Stomach (tissue), 4 donors: Measurements from ENCODE around the gene GJB1.

ENCODE experiments used
- CTCF ChIP-seq, 7 experiments: fragments of 450-650 bp in 4 of 7; fragments of 200-600 bp in 3 of 7; sonication (generic) in 3 of 7; IDR thresholded peaks; one replicate each; pipeline ENCODE4 v1.5.1; 2016 to 2019; ENCODE audit warnings: antibody characterized with exemption in 7 of 7, control low read depth in 2 of 7, mild to moderate bottlenecking in 1 of 7
- EP300 ChIP-seq: sonication (generic); formaldehyde crosslinking; IDR thresholded peaks from one replicate; pipeline ENCODE4 v1.6.1; 2017; ENCODE audit warnings: antibody characterized with exemption
- POLR2A ChIP-seq, 4 donors: fragments of 450-650 bp; IDR thresholded peaks; one replicate each; pipeline ENCODE4 v1.6.1; 2016; ENCODE audit warnings: antibody characterized with exemption in 4 of 4, control low read depth in 2 of 4, mild to moderate bottlenecking in 1 of 4, moderate library complexity in 1 of 4
- POLR2AphosphoS5 ChIP-seq, 3 donors: sonication (generic); formaldehyde crosslinking; IDR thresholded peaks; one replicate each; pipeline ENCODE4 v1.6.1; 2016; ENCODE audit warnings: antibody characterized with exemption in 3 of 3

DNA sequence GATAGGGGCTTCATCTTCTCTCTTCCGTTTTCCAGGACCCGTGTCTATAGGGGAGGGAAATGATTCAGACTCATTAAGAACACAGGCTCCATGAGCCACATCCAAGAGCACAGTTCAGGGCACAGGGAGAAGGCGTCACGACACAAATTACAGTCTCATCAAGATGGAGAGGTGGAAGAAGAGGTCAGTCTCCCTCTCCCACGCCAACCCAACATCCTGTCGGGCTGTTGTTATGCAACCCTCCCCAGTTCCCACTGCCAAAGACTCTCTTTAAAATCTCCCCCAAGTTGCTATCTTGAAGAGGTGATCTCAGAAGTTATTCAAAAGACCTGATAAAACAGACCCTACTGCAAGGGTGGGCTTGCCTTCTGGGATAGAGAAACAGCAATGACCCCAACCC, 18.3 kb downstream of the GJB1 start:
- TF ChIP-seq EP300 (no peak), CTCF (IDR thresholded peaks at IDR 0.05) (no peak), POLR2AphosphoS5 (IDR thresholded peaks at IDR 0.05) (no peak), POLR2A (IDR thresholded peaks at IDR 0.05) (no peak)
